HFFc6 (cell line): ENCODE data around the gene CYTH2. TPM values are rescaled to one million over a fixed set of nuclear protein-coding genes. Genes with fewer than 3 reads are reported as not detected.

Source experiments
- DNase-seq: peaks from one replicate; pipeline ENCODE4 v3.0.0-alpha.2; 2018
- H3K27ac Mint-ChIP-seq: 2 replicates; pipeline ENCODE4 v1.8.0; 2020; ENCODE audit warnings: mild to moderate bottlenecking, mixed read lengths
- H3K27me3 Mint-ChIP-seq: 2 replicates; pipeline ENCODE4 v1.8.0; 2021; ENCODE audit warnings: mild to moderate bottlenecking, moderate library complexity, mixed read lengths; ENCODE audit not compliant: insufficient read depth
- H3K36me3 Mint-ChIP-seq: 2 replicates; pipeline ENCODE4 v1.8.0; 2021; ENCODE audit warnings: low read depth, mixed read lengths
- H3K4me1 Mint-ChIP-seq: 2 replicates; pipeline ENCODE4 v1.8.0; 2020; ENCODE audit warnings: low read depth, mixed read lengths
- H3K4me3 Mint-ChIP-seq: 2 replicates; pipeline ENCODE4 v1.8.0; 2020; ENCODE audit warnings: mild to moderate bottlenecking, moderate library complexity, mixed read lengths
- H3K9me3 Mint-ChIP-seq: 2 replicates; pipeline ENCODE4 v1.8.0; 2020; ENCODE audit warnings: mild to moderate bottlenecking, mixed read lengths
- CTCF ChIP-seq: fragments of 200-600 bp; sonication (generic); IDR thresholded peaks from 2 replicates; pipeline ENCODE4 v1.5.0; 2021; ENCODE audit warnings: antibody characterized with exemption, mild to moderate bottlenecking
- total RNA-seq, 6 experiments: library from RNA; stranded (reverse); fragmentation: NEBNext Ultra II Directional; extraction: Animal tissue kit (Norgen Biotek cat#: 25700); gene quantifications; 2 replicates in 1 of 6; 3 replicates in 5 of 6; pipeline ENCODE4 v1.2.3, GENCODE V29; 2021

CYTH2 gene
- total RNA-seq, 6 experiments from 2014 or later = 46.2 to 49.5 (median 47.1) TPM

GRCh38 chr19:48448563-48448962, 20.6 kb upstream of the CYTH2 start:
- TF ChIP-seq CTCF = no peak
- Mint-ChIP-seq H3K27me3 (no peaks in the 10 kb centered on the region; the same call in none of the 2 replicates), H3K27ac (no peak overlapping the region), H3K4me1 (peaks cover 16% of the 10 kb centered on the region), H3K4me3 (no peak overlapping the region), H3K9me3 (no peaks in the 10 kb centered on the region), H3K36me3 (peaks cover 16% of the 10 kb centered on the region)
- no peak for DNase-seq

- H3K36me3 Mint-ChIP-seq = peaks cover 16% of the 10 kb centered on the region
- H3K27me3 Mint-ChIP-seq = no peaks in the 10 kb centered on the region; the same call in none of the 2 replicates
- H3K9me3 Mint-ChIP-seq = no peaks in the 10 kb centered on the region
- no peak for TF ChIP-seq CTCF
- no peak overlapping the region for H3K4me3 Mint-ChIP-seq
- H3K4me1 Mint-ChIP-seq = peaks cover 6% of the 10 kb centered on the region; the same call in 1 of the 2 replicates
- no peak overlapping the region for H3K27ac Mint-ChIP-seq
- no peak for DNase-seq
Observed at GRCh38 chr19:48450441-48450840, 18.7 kb upstream of the CYTH2 start.

GRCh38 chr19:48450863-48451262, 18.3 kb upstream of the CYTH2 start:
- no peak for DNase-seq
- Mint-ChIP-seq H3K4me1 (peaks cover 6% of the 10 kb centered on the region; the same call in 1 of the 2 replicates), H3K4me3 (no peak overlapping the region), H3K9me3 (no peaks in the 10 kb centered on the region), H3K27me3 (no peaks in the 10 kb centered on the region; the same call in none of the 2 replicates), H3K36me3 (peaks cover 16% of the 10 kb centered on the region), H3K27ac (no peak overlapping the region)
- no peak for TF ChIP-seq CTCF

- DNase-seq = no peak
- no peak for TF ChIP-seq CTCF
- Mint-ChIP-seq H3K27me3 (no peaks in the 10 kb centered on the region; the same call in none of the 2 replicates), H3K27ac (no peak overlapping the region), H3K4me3 (no peak overlapping the region), H3K9me3 (no peaks in the 10 kb centered on the region), H3K36me3 (peaks cover 12% of the 10 kb centered on the region), H3K4me1 (0 out of 2 replicates have a peak, but pooled peaks cover 6% of the 10 kb centered on the region)
Observed at GRCh38 chr19:48451624-48452023, 17.5 kb upstream of the CYTH2 start.

- no peak for DNase-seq
- no peaks in the 10 kb centered on the region; the same call in none of the 2 replicates for H3K27me3 Mint-ChIP-seq
- H3K4me3 Mint-ChIP-seq = no peak overlapping the region
- no peak overlapping the region for H3K27ac Mint-ChIP-seq
- H3K36me3 Mint-ChIP-seq = peaks cover 16% of the 10 kb centered on the region
- TF ChIP-seq CTCF = no peak
- H3K9me3 Mint-ChIP-seq = no peaks in the 10 kb centered on the region
- 0 out of 2 replicates have a peak, but pooled peaks cover 6% of the 10 kb centered on the region for H3K4me1 Mint-ChIP-seq
Observed at GRCh38 chr19:48452289-48453190, 16.6 kb upstream of the CYTH2 start.
